NCI-H524 treated with DMSO at 0.1 percent for 48 hours (cell line): ENCODE measurements around the gene SRSF12.
A peak's percentile ranks its signal among the peaks of the same experiment; 100 is the strongest.

Experiments
- DNase-seq: peaks from one replicate; lab custom pipeline; 2025; lab: John Stamatoyannopoulos, UW

The SRSF12 gene

GRCh38 chr6:89117211-89118108 is at the start of gene SRSF12:
TSS of gene SRSF12 (minus strand) at chr6:89118071. CDS start at chr6:89117887, 184 bp downstream.
- DNase-seq: no peak

GRCh38 chr6:89162047-89162371 is 44.1 kb upstream of the SRSF12 start:
- DNase-seq: no peak

- no peak for DNase-seq
These were observed 43.6 kb upstream of the SRSF12 start for GRCh38 chr6:89161326-89162046.

GRCh38 chr6:89160331-89161092 is 42.6 kb upstream of the SRSF12 start:
- DNase-seq: no peak

GRCh38 chr6:89154131-89154530 is 36.3 kb upstream of the SRSF12 start:
- no peak for DNase-seq

- DNase-seq: no peak
These were observed 30.3 kb upstream of the SRSF12 start for GRCh38 chr6:89148016-89148750.

- no peak for DNase-seq
These were observed 29.1 kb upstream of the SRSF12 start for GRCh38 chr6:89146718-89147700.

GRCh38 chr6:89145956-89146717 is 28.3 kb upstream of the SRSF12 start, which contains the start of gene PM20D2:
TSS of gene PM20D2 (plus strand) at chr6:89146055. CDS start at chr6:89146145, 90 bp downstream.
- no peak for DNase-seq

- peak; percentile 27 for DNase-seq
These were observed 27.5 kb upstream of the SRSF12 start for GRCh38 chr6:89145091-89145955.

- DNase-seq: no peak
These were observed 26.6 kb upstream of the SRSF12 start for GRCh38 chr6:89144354-89144906.

- DNase-seq: no peak
These were observed 22.7 kb upstream of the SRSF12 start for GRCh38 chr6:89140347-89141156.

GRCh38 chr6:89139509-89140346 is 21.9 kb upstream of the SRSF12 start:
- DNase-seq: no peak

- no peak for DNase-seq
These were observed 20.3 kb upstream of the SRSF12 start for GRCh38 chr6:89138173-89138572.

GRCh38 chr6:89134723-89135122 is 16.9 kb upstream of the SRSF12 start:
- no peak for DNase-seq

GRCh38 chr6:89133981-89134380 is 16.1 kb upstream of the SRSF12 start:
- no peak for DNase-seq

GRCh38 chr6:89132057-89132456 is 14.2 kb upstream of the SRSF12 start:
- no peak for DNase-seq

- DNase-seq: no peak
These were observed 13.7 kb upstream of the SRSF12 start for GRCh38 chr6:89131599-89131998.
